Lower leg skin (tissue), 3 donors: ENCODE measurements around the gene VPS33B.

Source experiments
- CTCF ChIP-seq, 3 donors: fragments of 450-650 bp; IDR thresholded peaks; one replicate each; pipeline ENCODE4 v1.5.1; 2016; ENCODE audit warnings: antibody characterized with exemption in 3 of 3, mild to moderate bottlenecking in 3 of 3, moderate library complexity in 2 of 3
- POLR2A ChIP-seq, 2 donors: fragments of 450-650 bp; IDR thresholded peaks; one replicate each; pipeline ENCODE4 v1.6.1; 2016 to 2017; ENCODE audit warnings: antibody characterized with exemption in 2 of 2, mild to moderate bottlenecking in 1 of 2, moderate library complexity in 1 of 2

- TF ChIP-seq CTCF (IDR thresholded peaks at IDR 0.05) (no peak), POLR2A (IDR thresholded peaks at IDR 0.05) (no peak)
Measured at GRCh38 chr15:90972133-90972532, 50.3 kb downstream of the VPS33B start.
